Measurements from ENCODE around the gene PRKCH. TPM values are rescaled to one million over a fixed set of nuclear protein-coding genes. Genes with fewer than 3 reads are reported as not detected.
"Not testable (repeated sequence)": the region's sequence is repeated elsewhere in the genome, so short reads cannot be mapped to it uniquely, and the experiment has no call there.

Gene PRKCH
- total RNA-seq, 1 donor: 3.3 TPM

GRCh38 chr14:61300754-61301153 lies 20.6 kb upstream of the PRKCH start:
- Histone ChIP-seq H4K20me1 (ENCODE audit: insufficient read depth, low read length) (no peaks in the 10 kb centered on the region), H3K79me2 (ENCODE audit: insufficient read depth, low read length) (no peaks in the 10 kb centered on the region), H3K36me3 (ENCODE audit: insufficient read depth, low read length) (no peaks in the 10 kb centered on the region), H3K9me3 (ENCODE audit: low read depth, low read length) (no peaks in the 10 kb centered on the region), H3K4me1 (ENCODE audit: insufficient read depth, low read length) (no peaks in the 10 kb centered on the region), H3K27ac (ENCODE audit: low read depth, low read length) (no peak overlapping the region), H3K4me3 (ENCODE audit: insufficient read depth, low read length) (no peak overlapping the region), H2AFZ (ENCODE audit: low read length) (no peak overlapping the region), H3K4me2 (ENCODE audit: insufficient read depth, low read length) (no peak overlapping the region), H3K27me3 (ENCODE audit: insufficient read depth, low read length) (peaks cover 14% of the 10 kb centered on the region)
- TF ChIP-seq CTCF (IDR thresholded peaks at IDR 0.05; ENCODE audit: extremely low read depth, low read depth, low read length): no peak
- DNase-seq (ENCODE audit: insufficient read length, low spot score, missing footprints): no peak

- Histone ChIP-seq H3K4me3 (ENCODE audit: insufficient read depth, low read length) (no peak overlapping the region), H4K20me1 (ENCODE audit: insufficient read depth, low read length) (no peaks in the 10 kb centered on the region), H3K36me3 (ENCODE audit: insufficient read depth, low read length) (no peaks in the 10 kb centered on the region), H3K9me3 (ENCODE audit: low read depth, low read length) (no peaks in the 10 kb centered on the region), H3K4me2 (ENCODE audit: insufficient read depth, low read length) (no peak overlapping the region), H3K27me3 (ENCODE audit: insufficient read depth, low read length) (peaks cover 8% of the 10 kb centered on the region), H3K79me2 (ENCODE audit: insufficient read depth, low read length) (no peaks in the 10 kb centered on the region), H3K27ac (ENCODE audit: low read depth, low read length) (no peak overlapping the region), H2AFZ (ENCODE audit: low read length) (no peak overlapping the region), H3K4me1 (ENCODE audit: insufficient read depth, low read length) (no peaks in the 10 kb centered on the region)
- no peak for TF ChIP-seq CTCF (IDR thresholded peaks at IDR 0.05; ENCODE audit: extremely low read depth, low read depth, low read length)
- DNase-seq (ENCODE audit: insufficient read length, low spot score, missing footprints): no peak
These were observed 16.7 kb upstream of the PRKCH start for GRCh38 chr14:61304688-61305087.

GRCh38 chr14:61308198-61308597 lies 13.2 kb upstream of the PRKCH start:
- Histone ChIP-seq H3K27me3 (ENCODE audit: insufficient read depth, low read length) (no peaks in the 10 kb centered on the region), H3K79me2 (ENCODE audit: insufficient read depth, low read length) (no peaks in the 10 kb centered on the region), H3K27ac (ENCODE audit: low read depth, low read length) (no peak overlapping the region), H3K4me2 (ENCODE audit: insufficient read depth, low read length) (no peak overlapping the region), H2AFZ (ENCODE audit: low read length) (no peak overlapping the region), H3K4me1 (ENCODE audit: insufficient read depth, low read length) (no peaks in the 10 kb centered on the region), H3K36me3 (ENCODE audit: insufficient read depth, low read length) (no peaks in the 10 kb centered on the region), H4K20me1 (ENCODE audit: insufficient read depth, low read length) (no peaks in the 10 kb centered on the region), H3K9me3 (ENCODE audit: low read depth, low read length) (no peaks in the 10 kb centered on the region), H3K4me3 (ENCODE audit: insufficient read depth, low read length) (no peak overlapping the region)
- no peak for DNase-seq (ENCODE audit: insufficient read length, low spot score, missing footprints)
- no peak for TF ChIP-seq CTCF (IDR thresholded peaks at IDR 0.05; ENCODE audit: extremely low read depth, low read depth, low read length)

- not testable (repeated sequence) for H3K79me2 ChIP-seq (ENCODE audit: insufficient read depth, low read length); DNase-seq (ENCODE audit: insufficient read length, low spot score, missing footprints); H3K27ac ChIP-seq (ENCODE audit: low read depth, low read length); H3K4me2 ChIP-seq (ENCODE audit: insufficient read depth, low read length); H3K36me3 ChIP-seq (ENCODE audit: insufficient read depth, low read length); H2AFZ ChIP-seq (ENCODE audit: low read length); H3K4me3 ChIP-seq (ENCODE audit: insufficient read depth, low read length); H3K27me3 ChIP-seq (ENCODE audit: insufficient read depth, low read length); H4K20me1 ChIP-seq (ENCODE audit: insufficient read depth, low read length); H3K9me3 ChIP-seq (ENCODE audit: low read depth, low read length); H3K4me1 ChIP-seq (ENCODE audit: insufficient read depth, low read length)
These were observed 12.7 kb upstream of the PRKCH start for GRCh38 chr14:61308701-61309100.
